GM12878 (cell line): Measurements from ENCODE around the gene CDC42EP1.

Source experiments
- BCL3 ChIP-seq: IDR thresholded peaks from 2 replicates; pipeline ENCODE4 v1.6.1; 2011; ENCODE audit warnings: borderline replicate concordance, low read depth, mild to moderate bottlenecking, moderate library complexity, low read length; ENCODE audit not compliant: insufficient read depth, poor library complexity, severe bottlenecking
- FOS ChIP-seq: IDR thresholded peaks from 3 replicates; pipeline ENCODE4 v1.6.1; 2011; ENCODE audit warnings: borderline replicate concordance; ENCODE audit not compliant: insufficient read length; ENCODE audit errors: extremely low read depth
- POLR2A ChIP-seq: IDR thresholded peaks from 2 replicates; pipeline ENCODE4 v1.6.1; 2011; ENCODE audit warnings: low read depth, mild to moderate bottlenecking, low read length
- TF ChIP-seq, protein P1 (sequence below): IDR thresholded peaks from 2 replicates; pipeline ENCODE4 v1.6.1; 2011; ENCODE audit warnings: low read depth, mild to moderate bottlenecking, low read length, moderate library complexity, borderline replicate concordance; ENCODE audit errors: extremely low read depth
- TF ChIP-seq, protein P2 (sequence below): IDR thresholded peaks from 2 replicates; pipeline ENCODE4 v1.6.1; 2012; ENCODE audit warnings: low read depth, low read length, improper control_type of control experiment

- TF ChIP-seq POLR2A (no peak), BCL3 (no peak), FOS (no peak)
- TF ChIP-seq, protein P1, sequence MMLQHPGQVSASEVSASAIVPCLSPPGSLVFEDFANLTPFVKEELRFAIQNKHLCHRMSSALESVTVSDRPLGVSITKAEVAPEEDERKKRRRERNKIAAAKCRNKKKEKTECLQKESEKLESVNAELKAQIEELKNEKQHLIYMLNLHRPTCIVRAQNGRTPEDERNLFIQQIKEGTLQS: no peak
- TF ChIP-seq, protein P2, sequence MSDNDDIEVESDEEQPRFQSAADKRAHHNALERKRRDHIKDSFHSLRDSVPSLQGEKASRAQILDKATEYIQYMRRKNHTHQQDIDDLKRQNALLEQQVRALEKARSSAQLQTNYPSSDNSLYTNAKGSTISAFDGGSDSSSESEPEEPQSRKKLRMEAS: no peak
These were observed 9.8 kb downstream of the CDC42EP1 start for GRCh38 chr22:37569921-37570660.
